ENCODE measurements around the gene RAD54L. TPM values are rescaled to one million over a fixed set of nuclear protein-coding genes. Genes with fewer than 3 reads are reported as not detected.
A peak's percentile ranks its signal among the peaks of the same experiment; 100 is the strongest.

RAD54L gene
- total and polyA plus RNA-seq, 10 of the 15 experiments (the other 5 are each of a cell fraction or from before 2014, with no cell fraction given): 12.9 to 54.2 (median 23.6) TPM

- Histone ChIP-seq H3K4me2 (ENCODE audit: control insufficient read depth, insufficient read depth) (peak within 1 kb of the TSS; percentile 91), H2AFZ (ENCODE audit: control insufficient read depth, low read depth, low read length) (peak within 1 kb of the TSS; percentile 90), H3K4me3 (peak within 1 kb of the TSS; percentile 98), H4K20me1 (ENCODE audit: control insufficient read depth, insufficient read depth) (peaks cover 3% of the 10 kb centered on the region; the same call in 1 of the 2 replicates), H3K27ac (ENCODE audit: control insufficient read depth, insufficient read depth) (peak within 1 kb of the TSS; percentile 91), H3K9ac (ENCODE audit: control insufficient read depth, insufficient read depth, low read length) (peak within 1 kb of the TSS; percentile 94), H3K79me2 (ENCODE audit: control insufficient read depth, insufficient read depth, low read length) (peaks cover 94% of the 10 kb centered on the region), H3K27me3 (replicated peaks in 1 of 2; ENCODE audit: control insufficient read depth in 2 of 2, insufficient read depth in 2 of 2, low read length in 1 of 2) (no peaks in the 10 kb centered on the region), H3K4me1 (ENCODE audit: control insufficient read depth, insufficient read depth, low read length) (peaks cover 15% of the 10 kb centered on the region), H3K9me3 (replicated peaks; ENCODE audit: control insufficient read depth, insufficient read depth, low read length) (no peaks in the 10 kb centered on the region), H3K36me3 (ENCODE audit: control insufficient read depth in 2 of 2, insufficient read depth in 2 of 2, low read length in 1 of 2) (peaks cover 0 to 2% of the 10 kb centered on the region in 2 experiments; a peak in 2 of 4 replicates)
- ChIA-PET SMC1A (ENCODE audit: uncharacterized antibody, unreplicated experiment) (interaction anchor here (0.5 to 2.9 kb wide), 11 partner anchors 11 to 59 kb away, joined by 3 to 30 read pairs (median 7); partner anchors contain the start of gene NSUN4), RAD21 (ENCODE audit: unreplicated experiment) (interaction anchor here (0.6 to 3.6 kb wide), 11 partner anchors 14 to 118 kb away, joined by 3 to 49 read pairs (median 8); partner anchors contain the start of genes NSUN4 and RAD54L), POLR2A (interaction anchor here (0.6 to 3.9 kb wide), 13 partner anchors 10 to 503 kb away, joined by 3 to 45 read pairs (median 6); partner anchors contain the start of genes MOB3C, NSUN4 and RAD54L), CTCF (interaction anchor here (0.6 to 8.0 kb wide), 9 partner anchors 10 to 80 kb away, joined by 3 to 181 read pairs (median 5); partner anchors contain the start of gene NSUN4)
- in situ Hi-C loops (cut with MboI): loop anchor here (5.0 kb wide), 1 partner anchor 39 kb away; the partner anchor contains the start of gene NSUN4
- no TSS peak for BruUV-seq (replicated peaks)
- FAIRE-seq (peak; percentile 94), ATAC-seq (peak; percentile 83), DNase-seq (ENCODE audit: low read depth, low spot score) (peak; percentile 93)
- WGBS (ENCODE audit: insufficient coverage, insufficient replicate concordance, low lambda C conversion rate, missing lambda C conversion rate): under 1% methylated on average over 48 of the region's 61 CpGs
- intact Hi-C loops (cut with micrococcal nuclease; ENCODE audit: unreplicated experiment): loop anchor here (1.0 to 2.0 kb wide), 4 partner anchors 30 to 56 kb away; partner anchors contain the start of gene RAD54L
- no peak for TF ChIP-seq EED (IDR thresholded peaks at IDR 0.05; ENCODE audit: low read depth)
- peak; percentile 99 for TF ChIP-seq SKIL (IDR thresholded peaks at IDR 0.05; ENCODE audit: low read depth, poor library complexity, severe bottlenecking)
- 0 out of 2 replicates have a peak, but pooled peaks have one; percentile 29 for TF ChIP-seq BACH1 (IDR thresholded peaks at IDR 0.05; ENCODE audit: borderline replicate concordance)
- peak; percentile 46 for TF ChIP-seq ELK1 (IDR thresholded peaks at IDR 0.05; ENCODE audit: low read depth, low read length)
- TF ChIP-seq IKZF2 (IDR thresholded peaks at IDR 0.05): no peak; a peak in 1 of 4 replicates
- TF ChIP-seq WRNIP1 (IDR thresholded peaks at IDR 0.05; ENCODE audit: borderline replicate concordance, low read depth, low read length): 0 out of 2 replicates have a peak, but pooled peaks have one; percentile 18
- TF ChIP-seq SREBF2 (IDR thresholded peaks at IDR 0.05; ENCODE audit: low read length): no peak
- peak; percentile 100 for TF ChIP-seq ATF7 (IDR thresholded peaks at IDR 0.05; ENCODE audit: low read depth)
- no peak for TF ChIP-seq ZBTB11 (CRISPR knock-in tag; IDR thresholded peaks at IDR 0.05)
- no peak for TF ChIP-seq ZBTB4 (CRISPR knock-in tag; IDR thresholded peaks at IDR 0.05)
- TF ChIP-seq ASH2L (IDR thresholded peaks at IDR 0.05; ENCODE audit: borderline replicate concordance, low read depth): no peak
Measured at GRCh38 chr1:46303038-46303871, 55.7 kb downstream of the RAD54L start, which contains the start of the genes LRRC41 and UQCRH. TSS of gene LRRC41 (minus strand) at chr1:46303616. CDS start at chr1:46303322, 294 bp downstream. TSS of gene UQCRH (plus strand) at chr1:46303698. CDS start at chr1:46303767, 69 bp downstream.

Measured in GM12878 (cell line).